Measurements from ENCODE around the gene TMBIM1. TPM values are rescaled to one million over a fixed set of nuclear protein-coding genes. Genes with fewer than 3 reads are reported as not detected.

The TMBIM1 gene
- total RNA-seq, 4 donors from 2014 or later: 234 to 370 (median 319) TPM

GRCh38 chr2:218226903-218227302 is 65.4 kb downstream of the TMBIM1 start:
- Histone ChIP-seq H3K36me3 (peaks cover 73% of the 10 kb centered on the region), H3K27ac (no peak overlapping the region), H3K4me1 (peaks cover 56% of the 10 kb centered on the region), H3K9me3 (no peaks in the 10 kb centered on the region), H3K4me3 (no peak overlapping the region), H3K27me3 (no peaks in the 10 kb centered on the region)
- WGBS: 71% methylated on average over 3 of the region's 3 CpGs
- DNase-seq (ENCODE audit: low spot score in 2 of 2): no peak
- TF ChIP-seq, protein P1, sequence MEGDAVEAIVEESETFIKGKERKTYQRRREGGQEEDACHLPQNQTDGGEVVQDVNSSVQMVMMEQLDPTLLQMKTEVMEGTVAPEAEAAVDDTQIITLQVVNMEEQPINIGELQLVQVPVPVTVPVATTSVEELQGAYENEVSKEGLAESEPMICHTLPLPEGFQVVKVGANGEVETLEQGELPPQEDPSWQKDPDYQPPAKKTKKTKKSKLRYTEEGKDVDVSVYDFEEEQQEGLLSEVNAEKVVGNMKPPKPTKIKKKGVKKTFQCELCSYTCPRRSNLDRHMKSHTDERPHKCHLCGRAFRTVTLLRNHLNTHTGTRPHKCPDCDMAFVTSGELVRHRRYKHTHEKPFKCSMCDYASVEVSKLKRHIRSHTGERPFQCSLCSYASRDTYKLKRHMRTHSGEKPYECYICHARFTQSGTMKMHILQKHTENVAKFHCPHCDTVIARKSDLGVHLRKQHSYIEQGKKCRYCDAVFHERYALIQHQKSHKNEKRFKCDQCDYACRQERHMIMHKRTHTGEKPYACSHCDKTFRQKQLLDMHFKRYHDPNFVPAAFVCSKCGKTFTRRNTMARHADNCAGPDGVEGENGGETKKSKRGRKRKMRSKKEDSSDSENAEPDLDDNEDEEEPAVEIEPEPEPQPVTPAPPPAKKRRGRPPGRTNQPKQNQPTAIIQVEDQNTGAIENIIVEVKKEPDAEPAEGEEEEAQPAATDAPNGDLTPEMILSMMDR (IDR thresholded peaks at IDR 0.05): no peak
- TF ChIP-seq POLR2A (IDR thresholded peaks at IDR 0.05) (no peak), EP300 (IDR thresholded peaks at IDR 0.05) (no peak), POLR2AphosphoS5 (IDR thresholded peaks at IDR 0.05) (no peak)

Other genes with a start within 250 kb of the TMBIM1 start
- gene RUFY4, start 223.2 kb downstream of the TMBIM1 start, total RNA-seq: not detected
- gene CXCR2, start 166.5 kb downstream of the TMBIM1 start, total RNA-seq: 1 to 10 TPM in 3 of 4 donors, under 1 TPM in 1; 0.24 to 4.8 (median 4.0) TPM
- 1 to 10 TPM in 1 of 4 donors, under 1 TPM in 1, not detected in 2; 0.87 to 1.0 TPM for gene CXCR1, start 125.5 kb downstream of the TMBIM1 start, total RNA-seq
- 100 to 1,000 TPM; 267 to 384 (median 275) TPM for gene ARPC2, start 75.3 kb downstream of the TMBIM1 start, total RNA-seq
- gene GPBAR1, start 31.5 kb downstream of the TMBIM1 start, total RNA-seq: 1 to 10 TPM in 2 of 4 donors, under 1 TPM in 1, not detected in 1; 0.98 to 2.0 (median 1.6) TPM
- gene AAMP, start 22.4 kb downstream of the TMBIM1 start, total RNA-seq: 100 to 1,000 TPM; 103 to 154 (median 144) TPM
- 10 to 100 TPM; 33.4 to 66.4 (median 49.4) TPM for gene PNKD, start 22.0 kb downstream of the TMBIM1 start, total RNA-seq
- gene CATIP, start 64.4 kb upstream of the TMBIM1 start, total RNA-seq: not detected
- 10 to 100 TPM in 2 of 4 donors, 1 to 10 TPM in 1, under 1 TPM in 1; 0.78 to 16.1 (median 7.6) TPM for gene SLC11A1, start 89.8 kb upstream of the TMBIM1 start, total RNA-seq
- 100 to 1,000 TPM in 2 of 4 donors, 10 to 100 TPM in 2; 70.3 to 140 (median 99.5) TPM for gene CTDSP1, start 107.4 kb upstream of the TMBIM1 start, total RNA-seq
- 1 to 10 TPM in 2 of 4 donors, under 1 TPM in 2; 0.21 to 3.3 (median 1.1) TPM for gene VIL1, start 126.6 kb upstream of the TMBIM1 start, total RNA-seq